SK-N-MC (cell line): Measurements from ENCODE around the gene TANC1.

Experiments used
- EZH2 ChIP-seq: fragments of 200-600 bp; sonication (generic); IDR thresholded peaks from one replicate; pipeline ENCODE4 v1.6.1; 2017; ENCODE audit warnings: antibody characterized with exemption
- FOXP2 ChIP-seq: optimal IDR thresholded peaks from 2 replicates; pipeline ENCODE3; 2011; ENCODE audit warnings: mild to moderate bottlenecking, moderate library complexity; ENCODE audit not compliant: insufficient read depth; ENCODE audit errors: extremely low read length, control extremely low read depth
- POLR2AphosphoS5 ChIP-seq: IDR thresholded peaks from 2 replicates; pipeline ENCODE4 v1.6.1; 2012; ENCODE audit warnings: mild to moderate bottlenecking, low read depth, low read length, borderline replicate concordance

- TF ChIP-seq EZH2 (no peak), POLR2AphosphoS5 (no peak), FOXP2 (no peak)
Observed at GRCh38 chr2:159281002-159281401, 312.6 kb downstream of the TANC1 start.
